Embryonic facial prominence (tissue), 1 donor: ENCODE data around the gene PRKN.

Experiments used
- DNase-seq: peaks from one replicate; pipeline ENCODE4 v3.0.0-alpha.2; 2016; ENCODE audit errors: extremely low spot score

Gene PRKN

GRCh38 chr6:162618448-162619002 is 109.0 kb downstream of the PRKN start:
- DNase-seq, result no peak

- no peak for DNase-seq
These were observed 112.4 kb downstream of the PRKN start for GRCh38 chr6:162615016-162615705.

- no peak for DNase-seq
These were observed 114.3 kb downstream of the PRKN start for GRCh38 chr6:162613310-162613709.

- no peak for DNase-seq
These were observed 115.0 kb downstream of the PRKN start for GRCh38 chr6:162612613-162613012.

GRCh38 chr6:162610351-162610750 is 117.2 kb downstream of the PRKN start:
- DNase-seq, result no peak

GRCh38 chr6:162605881-162606280 is 121.7 kb downstream of the PRKN start:
- no peak for DNase-seq

- DNase-seq, result no peak
These were observed 124.1 kb downstream of the PRKN start for GRCh38 chr6:162603231-162604015.

GRCh38 chr6:162602759-162603158 is 124.8 kb downstream of the PRKN start:
- DNase-seq, result no peak

- no peak for DNase-seq
These were observed 130.9 kb downstream of the PRKN start for GRCh38 chr6:162596676-162597075.

GRCh38 chr6:162591517-162591916 is 136.0 kb downstream of the PRKN start:
- DNase-seq, result no peak

- no peak for DNase-seq
These were observed 145.4 kb downstream of the PRKN start for GRCh38 chr6:162581988-162582780.

GRCh38 chr6:162580619-162581018 is 146.9 kb downstream of the PRKN start:
- no peak for DNase-seq

GRCh38 chr6:162576016-162576415 is 151.6 kb downstream of the PRKN start:
- no peak for DNase-seq

- DNase-seq, result no peak
These were observed 155.3 kb downstream of the PRKN start for GRCh38 chr6:162572240-162572639.

- DNase-seq, result no peak
These were observed 159.3 kb downstream of the PRKN start for GRCh38 chr6:162568266-162568665.

- no peak for DNase-seq
These were observed 165.5 kb downstream of the PRKN start for GRCh38 chr6:162562041-162562440.

- DNase-seq, result no peak
These were observed 166.7 kb downstream of the PRKN start for GRCh38 chr6:162560891-162561290.

- no peak for DNase-seq
These were observed 173.0 kb downstream of the PRKN start for GRCh38 chr6:162554531-162554930.

- DNase-seq, result no peak
These were observed 180.7 kb downstream of the PRKN start for GRCh38 chr6:162546905-162547304.

- no peak for DNase-seq
These were observed 184.3 kb downstream of the PRKN start for GRCh38 chr6:162543221-162543620.

- no peak for DNase-seq
These were observed 186.5 kb downstream of the PRKN start for GRCh38 chr6:162541019-162541601.

GRCh38 chr6:162539321-162539720 is 188.2 kb downstream of the PRKN start:
- no peak for DNase-seq
